Esophagus squamous epithelium (tissue), 5 donors: ENCODE data around the gene LAMA1. TPM values are rescaled to one million over a fixed set of nuclear protein-coding genes. Genes with fewer than 3 reads are reported as not detected.

Experiments used
- DNase-seq: peaks from one replicate; lab custom pipeline; 2025; lab: John Stamatoyannopoulos, UW
- H3K27ac ChIP-seq, 4 donors: fragments of 200-600 bp; sonication (generic); one replicate each; pipeline ENCODE4 v1.5.1; 2016 to 2019; ENCODE audit warnings: mild to moderate bottlenecking in 1 of 4
- H3K27me3 ChIP-seq, 4 donors: fragments of 200-600 bp; sonication (generic); 1 replicate in 3 of 4; 2 replicates in 1 of 4; pipeline versions ENCODE4 v1.5.1 to v1.6.0; 2017 to 2021; ENCODE audit warnings: antibody characterized with exemption in 1 of 4
- H3K36me3 ChIP-seq, 3 donors: fragments of 200-600 bp; sonication (generic); one replicate each; pipeline ENCODE4 v1.5.1; 2016 to 2019
- H3K4me1 ChIP-seq, 3 donors: fragments of 200-600 bp; sonication (generic); one replicate each; pipeline ENCODE4 v1.5.1; 2017 to 2019
- H3K4me3 ChIP-seq, 4 donors: fragments of 200-600 bp; sonication (generic); 1 replicate in 3 of 4; 2 replicates in 1 of 4; pipeline ENCODE4 v1.5.1; 2016 to 2019; ENCODE audit warnings: mild to moderate bottlenecking in 2 of 4, moderate library complexity in 1 of 4
- H3K9me3 ChIP-seq, 3 donors: fragments of 200-600 bp; sonication (generic); one replicate each; pipeline ENCODE4 v1.5.1; 2016 to 2019
- CTCF ChIP-seq, 6 experiments: fragments of 450-650 bp in 4 of 6; fragments of 200-600 bp in 2 of 6; sonication (generic) in 2 of 6; IDR thresholded peaks; one replicate each; pipeline ENCODE4 v1.5.1; 2016 to 2019; ENCODE audit warnings: antibody characterized with exemption in 6 of 6, mild to moderate bottlenecking in 4 of 6, moderate library complexity in 4 of 6
- POLR2A ChIP-seq, 4 donors: fragments of 450-650 bp; IDR thresholded peaks; one replicate each; pipeline ENCODE4 v1.6.1; 2017; ENCODE audit warnings: antibody characterized with exemption in 4 of 4, mild to moderate bottlenecking in 4 of 4, moderate library complexity in 3 of 4
- WGBS, 2 donors: methylation state at CpG; one replicate each; pipeline ENCODE4 v1.1.5; 2018; 5-methylcytosine and 5-hydroxymethylcytosine counted together
- intact Hi-C: fragments of 100-400 bp; cut with DNase I; formaldehyde crosslinking; loops from one replicate; pipeline ENCODE4 v1.15.0; 2022
- total RNA-seq, 4 donors: library from RNA; depleted of rRNA; stranded (reverse); fragments of >200 nt; gene quantifications; one replicate each; pipeline ENCODE4 v1.1.0, GENCODE V29; 2016
- donor health status: DM: yes; HTN: yes; CAD: no.

The LAMA1 gene
- total RNA-seq, 4 donors from 2014 or later = 0.08 to 2.7 (median 1.6) TPM

DNA sequence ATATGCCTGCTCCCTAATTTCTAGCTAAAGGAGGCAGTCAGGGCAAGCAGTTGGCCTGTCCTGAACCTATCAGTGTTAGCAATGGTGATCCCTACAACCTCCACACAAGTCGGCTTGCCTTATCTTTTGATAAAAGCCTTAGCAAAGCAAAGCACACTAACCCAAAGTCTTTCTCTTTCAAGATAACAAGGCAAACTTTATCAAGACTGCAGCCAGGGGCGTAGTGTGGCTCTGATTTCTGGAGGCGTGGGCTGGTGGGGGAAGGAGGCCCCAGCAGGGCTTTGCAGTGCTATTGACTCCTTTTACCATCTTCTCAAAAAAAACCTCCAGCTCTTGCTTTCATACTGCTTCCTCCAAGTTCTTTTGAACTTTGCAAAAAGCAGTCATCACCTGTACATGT, 40.2 kb upstream of the LAMA1 start:
- Histone ChIP-seq H3K9me3 (no peaks in the 10 kb centered on the region), H3K27me3 (no peaks in the 10 kb centered on the region), H3K27ac (no peak overlapping the region), H3K4me3 (no peak overlapping the region), H3K4me1 (no peaks in the 10 kb centered on the region), H3K36me3 (no peaks in the 10 kb centered on the region)
- intact Hi-C loops = no loop called here
- no peak for TF ChIP-seq POLR2A (IDR thresholded peaks at IDR 0.05)
- TF ChIP-seq CTCF (IDR thresholded peaks at IDR 0.05) = no peak
- no peak for DNase-seq
- WGBS, 2 donors = 67 to 92% methylated on average over 3 of the region's 3 CpGs

GRCh38 chr18:7155887-7156286, 38.3 kb upstream of the LAMA1 start:
- H3K9me3 ChIP-seq = no peaks in the 10 kb centered on the region
- H3K4me3 ChIP-seq = no peak overlapping the region
- TF ChIP-seq POLR2A (IDR thresholded peaks at IDR 0.05) = no peak
- no peak for TF ChIP-seq CTCF (IDR thresholded peaks at IDR 0.05)
- no peaks in the 10 kb centered on the region for H3K27me3 ChIP-seq
- H3K27ac ChIP-seq = no peak overlapping the region
- 73 to 81% methylated on average over 8 of the region's 8 CpGs for WGBS, 2 donors
- no peak for DNase-seq
- H3K36me3 ChIP-seq = no peaks in the 10 kb centered on the region
- no peaks in the 10 kb centered on the region for H3K4me1 ChIP-seq
- intact Hi-C loops = no loop called here

DNA sequence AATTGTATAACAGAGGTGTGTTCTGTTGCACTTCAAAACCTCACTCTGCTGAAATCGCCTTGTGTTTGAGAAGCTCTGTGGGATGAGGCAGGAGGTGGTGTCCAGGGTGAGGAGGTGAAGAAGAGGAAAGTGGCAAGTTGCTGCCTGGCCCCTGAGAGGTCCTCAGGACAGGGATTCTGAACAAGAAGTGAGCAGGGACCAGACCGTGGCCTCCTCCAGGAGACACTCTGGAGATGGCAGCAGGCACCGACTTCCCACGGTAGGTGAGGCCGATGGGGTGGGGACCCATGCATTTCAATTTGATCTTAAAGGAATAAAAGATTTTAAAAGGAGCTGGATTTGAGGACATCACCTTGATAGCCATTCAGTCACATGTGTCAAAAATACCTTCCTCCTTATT, 37.5 kb upstream of the LAMA1 start:
- TF ChIP-seq CTCF (IDR thresholded peaks at IDR 0.05) = no peak
- no peak for TF ChIP-seq POLR2A (IDR thresholded peaks at IDR 0.05)
- H3K36me3 ChIP-seq = no peaks in the 10 kb centered on the region
- DNase-seq = no peak
- H3K27me3 ChIP-seq = no peaks in the 10 kb centered on the region
- 77 to 100% methylated on average over 1 to 5 of the region's 5 CpGs for WGBS, 2 donors
- no peaks in the 10 kb centered on the region for H3K9me3 ChIP-seq
- intact Hi-C loops = no loop called here
- no peaks in the 10 kb centered on the region for H3K4me1 ChIP-seq
- no peak overlapping the region for H3K27ac ChIP-seq
- no peak overlapping the region for H3K4me3 ChIP-seq

DNA sequence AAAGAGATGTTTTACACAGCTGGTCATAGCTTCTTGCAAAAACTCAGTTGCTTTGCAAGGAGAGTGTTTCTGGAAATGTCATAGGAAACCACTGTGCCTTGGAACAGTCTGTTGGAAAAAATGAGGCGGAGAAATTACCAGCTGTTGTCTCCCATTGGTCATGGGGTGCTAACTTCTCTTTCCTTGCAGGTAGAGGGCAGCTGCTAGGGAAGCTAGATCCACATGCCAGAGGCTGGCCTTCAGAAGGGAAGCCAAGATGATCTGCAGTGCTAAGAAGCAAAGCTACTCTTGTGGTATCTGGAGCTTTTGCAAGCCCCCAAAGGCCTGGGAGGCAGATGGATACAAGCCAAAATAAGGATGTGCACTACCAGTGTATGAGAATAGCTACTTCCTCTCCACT, 34.8 kb upstream of the LAMA1 start:
- H3K36me3 ChIP-seq = no peaks in the 10 kb centered on the region
- H3K27me3 ChIP-seq = no peaks in the 10 kb centered on the region
- no peak overlapping the region for H3K27ac ChIP-seq
- intact Hi-C loops = no loop called here
- 85 to 91% methylated on average over 1 of the region's 1 CpG for WGBS, 2 donors
- no peaks in the 10 kb centered on the region for H3K9me3 ChIP-seq
- no peak overlapping the region for H3K4me3 ChIP-seq
- DNase-seq = no peak
- TF ChIP-seq CTCF (IDR thresholded peaks at IDR 0.05) (no peak), POLR2A (IDR thresholded peaks at IDR 0.05) (no peak)
- no peaks in the 10 kb centered on the region for H3K4me1 ChIP-seq

GRCh38 chr18:7147399-7147798, 29.8 kb upstream of the LAMA1 start:
- no peak overlapping the region for H3K27ac ChIP-seq
- H3K4me1 ChIP-seq = no peaks in the 10 kb centered on the region
- no peaks in the 10 kb centered on the region for H3K27me3 ChIP-seq
- 62 to 80% methylated on average over 7 of the region's 7 CpGs for WGBS, 2 donors
- intact Hi-C loops = no loop called here
- DNase-seq = no peak
- H3K9me3 ChIP-seq = no peaks in the 10 kb centered on the region
- H3K36me3 ChIP-seq = no peaks in the 10 kb centered on the region
- TF ChIP-seq CTCF (IDR thresholded peaks at IDR 0.05) = no peak
- TF ChIP-seq POLR2A (IDR thresholded peaks at IDR 0.05) = no peak
- no peak overlapping the region for H3K4me3 ChIP-seq
